GM23338 (cell line): ENCODE measurements around the gene RAB8B. TPM values are rescaled to one million over a fixed set of nuclear protein-coding genes. Genes with fewer than 3 reads are reported as not detected.

Experiments used
- ATAC-seq: fragments of 200-7000 bp; cut with Tn5 transposase; 3 replicates; pipeline ENCODE4 v1.9.1; 2020
- DNase-seq: peaks from one replicate; pipeline ENCODE4 v3.0.0-alpha.2; 2015; ENCODE audit warnings: low spot score
- H2AFZ ChIP-seq: fragments of 200-600 bp; sonication (generic); 2 replicates; pipeline ENCODE4 v1.8.0; 2016; ENCODE audit warnings: antibody characterized with exemption, mild to moderate bottlenecking, moderate library complexity
- H3F3A ChIP-seq: fragments of 200-600 bp; sonication (generic); replicated peaks from 2 replicates; pipeline ENCODE4 v1.8.0; 2017; ENCODE audit warnings: antibody characterized with exemption, mixed run types, low read depth
- H3K27ac ChIP-seq: fragments of 200-600 bp; sonication (generic); 2 replicates; pipeline ENCODE4 v1.6.1; 2016; ENCODE audit warnings: low read depth
- H3K27me3 ChIP-seq: fragments of 200-600 bp; sonication (generic); 2 replicates; pipeline ENCODE4 v1.8.0; 2016; ENCODE audit warnings: mild to moderate bottlenecking, mixed run types, moderate library complexity; ENCODE audit not compliant: insufficient read depth
- H3K36me3 ChIP-seq: fragments of 200-600 bp; sonication (generic); 2 replicates; pipeline ENCODE4 v1.8.0; 2016; ENCODE audit warnings: mild to moderate bottlenecking; ENCODE audit not compliant: insufficient read depth
- H3K4me1 ChIP-seq: fragments of 200-600 bp; sonication (generic); 2 replicates; pipeline ENCODE4 v1.8.0; 2016; ENCODE audit warnings: mild to moderate bottlenecking, moderate library complexity; ENCODE audit not compliant: insufficient read depth
- H3K4me2 ChIP-seq: fragments of 200-600 bp; sonication (generic); 2 replicates; pipeline ENCODE4 v1.7.1; 2017; ENCODE audit warnings: mixed run types
- H3K4me3 ChIP-seq: fragments of 200-600 bp; sonication (generic); 2 replicates; pipeline ENCODE4 v1.6.1; 2016; ENCODE audit warnings: mixed run types
- H3K79me2 ChIP-seq: fragments of 200-600 bp; sonication (generic); replicated peaks from 2 replicates; pipeline ENCODE4 v1.8.0; 2017; ENCODE audit warnings: mild to moderate bottlenecking; ENCODE audit not compliant: insufficient read depth
- H3K9me2 ChIP-seq: fragments of 200-600 bp; sonication (generic); 2 replicates; pipeline ENCODE4 v1.8.0; 2017; ENCODE audit not compliant: insufficient read depth
- H4K20me1 ChIP-seq: fragments of 200-600 bp; sonication (generic); replicated peaks from 2 replicates; pipeline ENCODE4 v1.8.0; 2017; ENCODE audit warnings: mild to moderate bottlenecking; ENCODE audit not compliant: insufficient read depth
- H3K27ac Mint-ChIP-seq: 2 replicates; pipeline ENCODE4 v1.8.0; 2020; ENCODE audit warnings: inconsistent platforms, mild to moderate bottlenecking, moderate library complexity, mixed read lengths
- H3K27me3 Mint-ChIP-seq: 3 replicates; pipeline ENCODE4 v1.8.0; 2022; ENCODE audit warnings: low read depth, mild to moderate bottlenecking, moderate library complexity, mixed read lengths, inconsistent platforms; ENCODE audit not compliant: insufficient read depth, poor library complexity
- H3K36me3 Mint-ChIP-seq: 3 replicates; pipeline ENCODE4 v1.8.0; 2021; ENCODE audit warnings: low read depth, mild to moderate bottlenecking, inconsistent platforms, moderate library complexity, mixed read lengths
- H3K4me1 Mint-ChIP-seq: 3 replicates; pipeline ENCODE4 v1.8.0; 2020; ENCODE audit warnings: mild to moderate bottlenecking, inconsistent platforms, mixed read lengths
- H3K4me3 Mint-ChIP-seq: 3 replicates; pipeline ENCODE4 v1.8.0; 2021; ENCODE audit warnings: moderate library complexity, mild to moderate bottlenecking, inconsistent platforms, mixed read lengths
- H3K9me3 Mint-ChIP-seq: 3 replicates; pipeline ENCODE4 v1.8.0; 2020; ENCODE audit warnings: moderate library complexity, mild to moderate bottlenecking, inconsistent platforms, mixed read lengths
- CREB1 ChIP-seq: fragments of 250-450 bp; sonication (Bioruptor Pico); IDR thresholded peaks from 2 replicates; pipeline ENCODE4 v1.5.0; 2020; ENCODE audit warnings: low read depth, mild to moderate bottlenecking, moderate library complexity
- ETS1 ChIP-seq: IDR thresholded peaks from 2 replicates; pipeline ENCODE4 v1.6.1; 2016; ENCODE audit warnings: antibody characterized with exemption
- EZH2 ChIP-seq: fragments of 200-600 bp; sonication (generic); IDR thresholded peaks from one replicate; pipeline ENCODE4 v1.8.0; 2017; ENCODE audit warnings: antibody characterized with exemption, mild to moderate bottlenecking, low read depth; ENCODE audit not compliant: unreplicated experiment
- EZH2phosphoT487 ChIP-seq: fragments of 200-600 bp; sonication (generic); IDR thresholded peaks from one replicate; pipeline ENCODE4 v1.8.1; 2018; ENCODE audit warnings: antibody characterized with exemption; ENCODE audit not compliant: unreplicated experiment
- JUNB ChIP-seq: IDR thresholded peaks from one replicate; pipeline ENCODE4 v1.6.1; 2016; ENCODE audit warnings: antibody characterized with exemption; ENCODE audit not compliant: unreplicated experiment
- NANOG ChIP-seq: IDR thresholded peaks from 2 replicates; pipeline ENCODE4 v1.6.1; 2016; ENCODE audit warnings: antibody characterized with exemption, borderline replicate concordance
- POLR2AphosphoS5 ChIP-seq: IDR thresholded peaks from 2 replicates; pipeline ENCODE4 v1.6.1; 2016; ENCODE audit warnings: antibody characterized with exemption, low read depth
- REST ChIP-seq: IDR thresholded peaks from one replicate; pipeline ENCODE4 v1.6.1; 2018; ENCODE audit warnings: antibody characterized with exemption; ENCODE audit not compliant: unreplicated experiment
- STAT1 ChIP-seq: IDR thresholded peaks from one replicate; pipeline ENCODE4 v1.6.1; 2016; ENCODE audit warnings: antibody characterized with exemption; ENCODE audit not compliant: unreplicated experiment
- ZNF331 ChIP-seq: fragments of 250-450 bp; sonication (Bioruptor Pico); IDR thresholded peaks from 2 replicates; pipeline ENCODE4 v1.5.0; 2020; ENCODE audit warnings: low read depth, mild to moderate bottlenecking, moderate library complexity
- polyA plus RNA-seq: library from polyadenylated mRNA; unstranded; fragments of >200 nt; fragmentation: Nextera tagmentation; extraction: Ambion mirVana; gene quantifications from 2 replicates; pipeline ENCODE4 v1.2.1, GENCODE V29; 2016
- total RNA-seq: library from RNA; depleted of rRNA; stranded (reverse); fragments of >200 nt; shearing (Covaris generic); gene quantifications from 2 replicates; pipeline ENCODE4 v1.2.3, GENCODE V29; 2014

The RAB8B gene
- total and polyA plus RNA-seq, 2 experiments from 2014 or later: 23.2 to 41.7 TPM

GRCh38 chr15:63186065-63186464, 3.3 kb upstream of the RAB8B start:
- H3K27me3 Mint-ChIP-seq: peaks cover 9% of the 10 kb centered on the region
- DNase-seq: no peak
- Histone ChIP-seq H3K27me3 (no peaks in the 10 kb centered on the region), H3K4me2 (no peak overlapping the region), H3F3A (no peaks in the 10 kb centered on the region; the same call in 1 of the 2 replicates), H3K4me1 (peaks cover 23% of the 10 kb centered on the region), H4K20me1 (0 out of 2 replicates have a peak, but pooled peaks cover 5% of the 10 kb centered on the region), H3K79me2 (peaks cover 15% of the 10 kb centered on the region), H3K36me3 (no peaks in the 10 kb centered on the region), H2AFZ (0 out of 2 replicates have a peak overlapping the region, but pooled peaks have one; percentile 47), H3K4me3 (no peak overlapping the region), H3K27ac (no peak overlapping the region), H3K9me2 (no peaks in the 10 kb centered on the region)
- no peak for ATAC-seq
- TF ChIP-seq ETS1: no peak
- no peak for TF ChIP-seq STAT1
- no peak for TF ChIP-seq EZH2phosphoT487
- H3K4me1 Mint-ChIP-seq: peaks cover 19% of the 10 kb centered on the region
- H3K36me3 Mint-ChIP-seq: no peaks in the 10 kb centered on the region
- H3K27ac Mint-ChIP-seq: no peak overlapping the region
- no peaks in the 10 kb centered on the region for H3K9me3 Mint-ChIP-seq
- no peak overlapping the region for H3K4me3 Mint-ChIP-seq

DNA sequence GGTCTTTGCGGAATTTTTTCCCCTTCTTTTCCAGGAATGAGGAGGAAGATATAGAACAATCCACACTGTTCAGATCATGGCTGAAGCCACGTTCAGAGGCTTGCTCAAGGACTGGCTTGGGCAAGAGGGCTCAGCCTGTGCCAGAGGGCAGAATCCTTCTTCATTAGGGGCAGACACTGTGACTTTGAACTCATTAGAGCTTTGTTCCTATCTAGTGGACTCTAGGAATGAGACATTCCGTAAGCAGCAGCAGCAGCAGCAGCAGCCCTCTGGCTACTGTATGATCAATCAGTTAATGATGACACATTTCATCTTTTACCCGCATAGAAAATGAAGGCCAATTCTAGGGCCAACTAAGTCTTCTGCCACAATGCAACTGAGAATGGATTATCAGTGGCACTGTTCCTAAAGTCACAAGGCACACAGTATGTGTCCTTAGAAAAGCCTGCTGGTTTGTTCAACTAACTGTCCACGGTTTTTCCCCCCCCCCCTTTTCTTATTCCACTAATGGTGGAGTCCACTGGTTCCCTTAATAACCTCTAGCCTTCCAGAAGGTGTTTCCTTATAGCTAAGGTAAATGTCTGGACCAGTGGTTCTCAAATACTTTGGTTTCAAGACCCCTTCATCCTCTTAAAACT, 1.7 kb upstream of the RAB8B start:
- Histone ChIP-seq H2AFZ (peak overlapping the region; percentile 99), H3K9me2 (no peaks in the 10 kb centered on the region), H3K79me2 (peaks cover 31% of the 10 kb centered on the region), H3K4me2 (peak overlapping the region; percentile 90), H3K27me3 (no peaks in the 10 kb centered on the region), H3K27ac (no peak overlapping the region), H3K4me1 (peaks cover 33% of the 10 kb centered on the region), H4K20me1 (0 out of 2 replicates have a peak, but pooled peaks cover 5% of the 10 kb centered on the region), H3K4me3 (peak overlapping the region; percentile 89), H3K36me3 (no peaks in the 10 kb centered on the region), H3F3A (no peaks in the 10 kb centered on the region; the same call in 1 of the 2 replicates)
- ATAC-seq: no peak
- peaks cover 32% of the 10 kb centered on the region for H3K4me1 Mint-ChIP-seq
- TF ChIP-seq EZH2phosphoT487 (no peak), NANOG (no peak)
- H3K36me3 Mint-ChIP-seq: no peaks in the 10 kb centered on the region
- DNase-seq: no peak
- peaks cover 9% of the 10 kb centered on the region for H3K27me3 Mint-ChIP-seq
- no peak overlapping the region for H3K4me3 Mint-ChIP-seq
- no peak overlapping the region for H3K27ac Mint-ChIP-seq
- H3K9me3 Mint-ChIP-seq: no peaks in the 10 kb centered on the region

DNA sequence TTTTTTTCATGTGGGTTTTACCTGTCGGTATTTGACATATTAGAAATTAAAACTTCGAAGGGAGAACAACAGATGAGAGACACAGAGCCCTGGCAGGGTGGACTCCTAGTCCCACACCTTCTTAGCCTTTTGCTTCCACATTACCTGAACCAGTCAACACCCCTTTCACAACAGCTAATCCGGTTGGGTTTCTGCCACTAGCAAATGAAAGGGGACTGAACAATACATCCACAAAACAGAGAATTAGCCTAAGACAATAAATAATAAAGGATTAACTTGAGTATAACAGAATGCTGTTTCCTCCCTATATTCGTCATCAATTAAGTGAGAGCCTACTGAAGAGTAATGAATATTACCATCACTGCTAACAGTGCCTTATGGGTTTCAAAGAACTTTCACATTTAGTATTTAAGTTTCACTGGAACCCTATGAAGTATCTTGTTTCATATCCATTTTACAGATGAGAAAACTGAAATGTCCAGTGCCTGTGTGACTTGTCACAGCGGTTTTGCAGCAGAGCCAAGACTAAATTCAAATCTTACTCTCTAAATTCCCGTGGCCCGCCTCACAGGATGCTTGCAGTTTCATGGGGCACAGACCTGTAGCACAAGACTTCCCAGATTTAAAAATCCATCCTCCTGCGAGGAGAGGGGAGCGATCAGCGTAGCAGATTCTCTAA, 1.0 kb upstream of the RAB8B start:
- DNase-seq (no peak), ATAC-seq (peak; percentile 17)
- Histone ChIP-seq H3K4me2 (peak overlapping the region; percentile 90), H3K4me1 (peaks cover 36% of the 10 kb centered on the region), H3F3A (no peaks in the 10 kb centered on the region; the same call in 1 of the 2 replicates), H3K4me3 (peak overlapping the region; percentile 89), H3K79me2 (peaks cover 38% of the 10 kb centered on the region), H3K9me2 (no peaks in the 10 kb centered on the region), H4K20me1 (0 out of 2 replicates have a peak, but pooled peaks cover 5% of the 10 kb centered on the region), H3K36me3 (no peaks in the 10 kb centered on the region), H3K27me3 (no peaks in the 10 kb centered on the region), H2AFZ (peak overlapping the region; percentile 99), H3K27ac (peak overlapping the region; percentile 91)
- peak overlapping the region; percentile 97 for H3K27ac Mint-ChIP-seq
- peak overlapping the region; percentile 88 for H3K4me3 Mint-ChIP-seq
- H3K9me3 Mint-ChIP-seq: no peaks in the 10 kb centered on the region
- H3K4me1 Mint-ChIP-seq: peaks cover 32% of the 10 kb centered on the region
- H3K36me3 Mint-ChIP-seq: no peaks in the 10 kb centered on the region
- peaks cover 9% of the 10 kb centered on the region for H3K27me3 Mint-ChIP-seq
- TF ChIP-seq EZH2 (no peak), REST (no peak), ZNF331 (CRISPR knock-in tag) (no peak), ETS1 (no peak), EZH2phosphoT487 (no peak), POLR2AphosphoS5 (no peak), CREB1 (CRISPR knock-in tag) (no peak), NANOG (no peak), JUNB (no peak), STAT1 (no peak)
